B cell (primary cell): ENCODE data around the gene MDP1. TPM values are rescaled to one million over a fixed set of nuclear protein-coding genes. Genes with fewer than 3 reads are reported as not detected.

Experiments used
- ATAC-seq: fragments of 200-7000 bp; cut with Tn5 transposase; one replicate; pipeline ENCODE4 v1.10.0; 2021; ENCODE audit warnings: low read depth, mild to moderate bottlenecking, moderate number of reproducible peaks, moderate library complexity
- CTCF ChIA-PET: fragments of 350-600 bp; sonication (Branson Sonifier 250); formaldehyde crosslinking; loops from one replicate; lab custom pipeline; 2021; ENCODE audit warnings: antibody characterized with exemption, inconsistent platforms; lab: Charles Lee
- POLR2A ChIA-PET: fragments of 350-600 bp; sonication (Branson Sonifier 250); formaldehyde crosslinking; loops from one replicate; lab custom pipeline; 2021; ENCODE audit warnings: antibody characterized with exemption; lab: Charles Lee
- DNase-seq: peaks from one replicate; pipeline ENCODE4 v3.0.0; 2013
- H2AFZ ChIP-seq: 2 replicates; pipeline ENCODE4 v1.6.1; 2012; ENCODE audit warnings: mild to moderate bottlenecking, low read depth, low read length; ENCODE audit not compliant: insufficient read depth, poor library complexity, severe bottlenecking
- H3K27ac ChIP-seq, 2 donors: 1 replicate in 1 of 2; 2 replicates in 1 of 2; pipeline ENCODE4 v1.5.1; 2012 to 2013; ENCODE audit warnings: low read length in 2 of 2, mild to moderate bottlenecking in 2 of 2, moderate library complexity in 1 of 2
- H3K27me3 ChIP-seq, 4 experiments: fragments of 200-600 bp in 1 of 4; sonication (generic) in 1 of 4; replicated peaks in 1 of 4; 1 replicate in 2 of 4; 2 replicates in 2 of 4; pipeline versions ENCODE4 v1.6.1 to v1.7.0; 2013 to 2016; ENCODE audit warnings: low read length in 3 of 4, mild to moderate bottlenecking in 2 of 4, mixed read lengths in 1 of 4, moderate library complexity in 1 of 4; ENCODE audit not compliant: insufficient read depth in 4 of 4, control insufficient read depth in 3 of 4; ENCODE audit errors: control extremely low read depth in 1 of 4
- H3K36me3 ChIP-seq, 2 experiments: replicated peaks in 1 of 2; 1 replicate in 1 of 2; 2 replicates in 1 of 2; pipeline versions ENCODE4 v1.6.1 to v1.7.1; 2013; ENCODE audit warnings: low read length in 1 of 2; ENCODE audit not compliant: insufficient read depth in 2 of 2, control insufficient read depth in 1 of 2; ENCODE audit errors: control extremely low read depth in 1 of 2, extremely low read depth in 1 of 2
- H3K4me1 ChIP-seq, 2 donors: fragments of 200-600 bp in 1 of 2; sonication (generic) in 1 of 2; 1 replicate in 1 of 2; 2 replicates in 1 of 2; pipeline versions ENCODE4 v1.5.1 to v1.6.1; 2013 to 2017; ENCODE audit warnings: low read length in 2 of 2; ENCODE audit not compliant: control insufficient read depth in 2 of 2, insufficient read depth in 2 of 2
- H3K4me2 ChIP-seq: replicated peaks from 2 replicates; pipeline ENCODE3; 2012; ENCODE audit warnings: mild to moderate bottlenecking, low read depth, low read length; ENCODE audit not compliant: poor library complexity, severe bottlenecking
- H3K4me3 ChIP-seq, 5 experiments: fragments of 200-600 bp in 1 of 5; sonication (generic) in 1 of 5; 1 replicate in 3 of 5; 2 replicates in 2 of 5; pipeline versions ENCODE4 v1.5.1 to v1.7.0; 2011 to 2016; ENCODE audit warnings: low read length in 4 of 5, mild to moderate bottlenecking in 4 of 5, low read depth in 2 of 5, control low read depth in 1 of 5, moderate library complexity in 1 of 5; ENCODE audit not compliant: insufficient read depth in 1 of 5; ENCODE audit errors: control extremely low read depth in 1 of 5, extremely low read depth in 1 of 5
- H3K79me2 ChIP-seq: fragments of 200-600 bp; sonication (generic); one replicate; pipeline ENCODE4 v1.6.0; 2016; ENCODE audit warnings: low read length; ENCODE audit not compliant: control insufficient read depth, insufficient read depth
- H3K9ac ChIP-seq: fragments of 200-600 bp; sonication (generic); 2 replicates; pipeline ENCODE4 v1.6.1; 2017; ENCODE audit warnings: mild to moderate bottlenecking, low read length, moderate library complexity
- H3K9me3 ChIP-seq, 3 donors: one replicate each; pipeline versions ENCODE4 v1.6.1 to v1.7.1; 2013; ENCODE audit warnings: low read length in 2 of 3; ENCODE audit not compliant: control insufficient read depth in 2 of 3, insufficient read depth in 1 of 3; ENCODE audit errors: control extremely low read depth in 1 of 3
- H4K20me1 ChIP-seq: 2 replicates; pipeline ENCODE4 v1.6.0; 2012; ENCODE audit warnings: mild to moderate bottlenecking, low read length; ENCODE audit not compliant: insufficient read depth, control insufficient read depth, poor library complexity, severe bottlenecking
- H3K27ac Mint-ChIP-seq: one replicate; pipeline ENCODE4 v1.8.0; 2021; ENCODE audit warnings: mixed read lengths
- H3K27me3 Mint-ChIP-seq: one replicate; pipeline ENCODE4 v1.8.0; 2021; ENCODE audit warnings: mixed read lengths
- H3K4me1 Mint-ChIP-seq: one replicate; pipeline ENCODE4 v1.8.0; 2021; ENCODE audit warnings: mixed read lengths
- H3K4me3 Mint-ChIP-seq: one replicate; pipeline ENCODE4 v1.8.0; 2021; ENCODE audit warnings: mixed read lengths
- H3K9me3 Mint-ChIP-seq: one replicate; pipeline ENCODE4 v1.8.0; 2022; ENCODE audit warnings: mixed read lengths; ENCODE audit not compliant: insufficient read depth
- EZH2 ChIP-seq: IDR thresholded peaks from 2 replicates; pipeline ENCODE4 v1.6.1; 2012; ENCODE audit warnings: borderline replicate concordance, low read depth, mild to moderate bottlenecking, moderate library complexity, low read length; ENCODE audit not compliant: insufficient read depth, poor library complexity, severe bottlenecking
- WGBS: methylation state at CpG from one replicate; pipeline ENCODE4 v1.1.5; 2013; ENCODE audit warnings: missing lambda C conversion rate; ENCODE audit not compliant: insufficient coverage; 5-methylcytosine and 5-hydroxymethylcytosine counted together
- intact Hi-C: fragments of 100-400 bp; cut with micrococcal nuclease; formaldehyde crosslinking; loops from one replicate; pipeline ENCODE4 v1.10.0; 2022
- polyA plus RNA-seq: library from polyadenylated mRNA; depleted of rRNA; stranded (reverse); fragments of >200 nt; gene quantifications from 2 replicates; pipeline ENCODE4 v1.2.3, GENCODE V29; 2012
- total RNA-seq, 2 donors: library from RNA; stranded (reverse); fragments of 120-200 nt in 1 of 2; gene quantifications; 1 replicate in 1 of 2; 2 replicates in 1 of 2; pipeline versions ENCODE4 v1.2.3 to v1.2.4, GENCODE V29; 2013 to 2022
- TF ChIP-seq, protein P1 (sequence below): fragments of 200-600 bp; IDR thresholded peaks from one replicate; pipeline ENCODE4 v1.8.0; 2022; ENCODE audit warnings: antibody characterized with exemption, mild to moderate bottlenecking

The MDP1 gene
- total and polyA plus RNA-seq, 2 donors (not counting 1 experiment from before 2014, with no cell fraction given): 11.3 to 28.1 TPM

DNA sequence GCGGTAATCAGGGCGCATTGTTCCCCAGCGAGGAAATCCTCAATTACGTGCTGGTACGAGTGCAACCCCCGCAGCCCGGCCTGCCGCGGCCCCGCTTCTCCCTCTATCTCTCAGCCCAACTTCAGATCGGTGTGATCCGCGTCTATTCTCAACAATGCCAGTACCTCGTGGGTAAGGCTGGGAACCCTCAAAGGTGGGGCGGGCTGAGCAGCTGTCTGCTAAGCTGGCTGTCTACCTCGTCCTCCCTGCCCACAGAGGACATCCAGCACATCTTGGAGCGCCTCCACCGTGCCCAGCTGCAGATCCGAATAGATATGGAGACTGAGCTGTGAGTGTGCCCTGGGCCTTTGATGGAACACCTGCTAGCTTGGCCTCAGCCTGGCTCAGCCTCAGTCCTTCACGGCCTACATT lies 43.0 kb downstream of the MDP1 start:
- peaks cover 11 to 23% of the 10 kb centered on the region in 2 donors for H3K4me1 ChIP-seq
- H3K9ac ChIP-seq: peak overlapping the region; percentile 70
- H2AFZ ChIP-seq: peak overlapping the region; percentile 65
- DNase-seq (no peak), ATAC-seq (no peak)
- Mint-ChIP-seq H3K9me3 (no peaks in the 10 kb centered on the region), H3K27ac (no peak overlapping the region), H3K4me1 (peaks cover 20% of the 10 kb centered on the region), H3K27me3 (no peaks in the 10 kb centered on the region), H3K4me3 (peak overlapping the region; percentile 93)
- WGBS: 84% methylated on average over 20 of the region's 20 CpGs
- TF ChIP-seq, protein P1, sequence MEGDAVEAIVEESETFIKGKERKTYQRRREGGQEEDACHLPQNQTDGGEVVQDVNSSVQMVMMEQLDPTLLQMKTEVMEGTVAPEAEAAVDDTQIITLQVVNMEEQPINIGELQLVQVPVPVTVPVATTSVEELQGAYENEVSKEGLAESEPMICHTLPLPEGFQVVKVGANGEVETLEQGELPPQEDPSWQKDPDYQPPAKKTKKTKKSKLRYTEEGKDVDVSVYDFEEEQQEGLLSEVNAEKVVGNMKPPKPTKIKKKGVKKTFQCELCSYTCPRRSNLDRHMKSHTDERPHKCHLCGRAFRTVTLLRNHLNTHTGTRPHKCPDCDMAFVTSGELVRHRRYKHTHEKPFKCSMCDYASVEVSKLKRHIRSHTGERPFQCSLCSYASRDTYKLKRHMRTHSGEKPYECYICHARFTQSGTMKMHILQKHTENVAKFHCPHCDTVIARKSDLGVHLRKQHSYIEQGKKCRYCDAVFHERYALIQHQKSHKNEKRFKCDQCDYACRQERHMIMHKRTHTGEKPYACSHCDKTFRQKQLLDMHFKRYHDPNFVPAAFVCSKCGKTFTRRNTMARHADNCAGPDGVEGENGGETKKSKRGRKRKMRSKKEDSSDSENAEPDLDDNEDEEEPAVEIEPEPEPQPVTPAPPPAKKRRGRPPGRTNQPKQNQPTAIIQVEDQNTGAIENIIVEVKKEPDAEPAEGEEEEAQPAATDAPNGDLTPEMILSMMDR: no peak
- TF ChIP-seq EZH2: no peak
- no peaks in the 10 kb centered on the region for H3K27me3 ChIP-seq
- CTCF ChIA-PET: interaction anchor here (0.8 to 3.1 kb wide), 3 partner anchors 12 to 63 kb away, joined by 3 to 22 read pairs (median 3); partner anchors contain the start of gene IRF9
- H3K4me2 ChIP-seq: peak overlapping the region; percentile 92
- H3K36me3 ChIP-seq: peaks cover 0 to 18% of the 10 kb centered on the region in 2 experiments
- no peaks in the 10 kb centered on the region for H3K9me3 ChIP-seq
- H3K79me2 ChIP-seq: no peaks in the 10 kb centered on the region
- H3K27ac ChIP-seq: no peak overlapping the region
- H4K20me1 ChIP-seq: no peaks in the 10 kb centered on the region
- POLR2A ChIA-PET: interaction anchor here (2.0 kb wide), 1 partner anchor 58 kb away, joined by 4 read pairs; the partner anchor contains the start of genes DCAF11 and NRL
- no peak overlapping the region for H3K4me3 ChIP-seq
- intact Hi-C loops: no loop called here

DNA sequence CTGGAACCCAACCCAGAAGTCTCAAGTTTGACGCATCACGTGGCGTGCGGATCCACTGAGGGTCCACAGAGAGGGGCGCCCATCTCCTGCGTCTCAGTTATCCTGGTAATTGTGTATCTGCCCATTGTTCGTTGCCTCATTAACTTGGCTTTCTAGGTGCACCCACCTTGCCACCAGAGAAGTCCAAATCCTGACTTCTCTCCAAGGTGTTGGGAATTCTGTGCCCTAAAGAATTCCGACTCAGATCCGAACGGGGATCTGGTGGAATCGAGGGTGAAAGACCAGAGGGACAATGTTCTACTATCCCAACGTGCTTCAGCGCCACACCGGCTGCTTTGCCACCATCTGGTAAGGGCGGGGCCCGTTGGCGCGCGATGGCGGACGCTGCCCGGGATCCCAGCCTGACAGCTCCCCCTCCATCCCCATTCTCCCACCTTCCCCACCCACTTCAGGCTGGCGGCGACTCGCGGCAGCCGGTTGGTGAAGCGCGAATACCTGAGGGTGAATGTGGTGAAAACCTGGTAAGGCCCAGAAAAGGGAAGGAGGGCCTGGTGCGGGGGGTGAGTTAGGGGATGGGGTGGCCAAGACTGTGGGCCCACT lies 43.5 kb downstream of the MDP1 start:
- peak overlapping the region; percentile 92 for H3K4me2 ChIP-seq
- peak overlapping the region; percentile 47 to 72 (median 60) for H3K4me3 ChIP-seq
- 14% methylated on average over 19 of the region's 30 CpGs for WGBS
- peaks cover 0 to 18% of the 10 kb centered on the region in 2 experiments for H3K36me3 ChIP-seq
- H3K4me1 ChIP-seq: peaks cover 11 to 23% of the 10 kb centered on the region in 2 donors
- H3K27me3 ChIP-seq: no peaks in the 10 kb centered on the region
- peak overlapping the region; percentile 93 for H3K4me3 Mint-ChIP-seq
- H4K20me1 ChIP-seq: peaks cover under 1% of the 10 kb centered on the region
- no peaks in the 10 kb centered on the region for H3K27me3 Mint-ChIP-seq
- H2AFZ ChIP-seq: peak overlapping the region; percentile 65
- ChIA-PET CTCF (interaction anchor here (3.1 kb wide), 1 partner anchor 12 kb away, joined by 22 read pairs; the partner anchor contains the start of gene IRF9), POLR2A (interaction anchor here (1.4 to 2.0 kb wide), 4 partner anchors 11 to 58 kb away, joined by 4 to 18 read pairs (median 10); partner anchors contain the start of genes DCAF11, IPO4, IRF9 and NRL)
- peak overlapping the region; percentile 79 for H3K27ac Mint-ChIP-seq
- H3K9me3 Mint-ChIP-seq: no peaks in the 10 kb centered on the region
- intact Hi-C loops: no loop called here
- H3K4me1 Mint-ChIP-seq: peaks cover 20% of the 10 kb centered on the region
- H3K27ac ChIP-seq: no peak overlapping the region
- no peaks in the 10 kb centered on the region for H3K9me3 ChIP-seq
- no peaks in the 10 kb centered on the region for H3K79me2 ChIP-seq
- ATAC-seq: no peak
- no peak for DNase-seq
- peak overlapping the region; percentile 70 for H3K9ac ChIP-seq
- no peak for TF ChIP-seq EZH2
- TF ChIP-seq, protein P1: no peak
